OCI-LY7 (cell line): ENCODE results near the gene WNT3A.

Source experiments
- EZH2phosphoT487 ChIP-seq: fragments of 200-600 bp; sonication (generic); IDR thresholded peaks from 2 replicates; pipeline ENCODE4 v1.6.1; 2018; ENCODE audit warnings: low read depth, borderline replicate concordance, mild to moderate bottlenecking, mixed run types, antibody characterized with exemption, low read length, moderate library complexity, mixed read lengths
- TF ChIP-seq, protein P1 (sequence below): fragments of 200-600 bp; sonication (generic); conservative IDR thresholded peaks from 2 replicates; pipeline ENCODE4 v1.5.1; 2014; ENCODE audit warnings: mild to moderate bottlenecking, antibody characterized with exemption, low read length, moderate library complexity, mixed read lengths

DNA sequence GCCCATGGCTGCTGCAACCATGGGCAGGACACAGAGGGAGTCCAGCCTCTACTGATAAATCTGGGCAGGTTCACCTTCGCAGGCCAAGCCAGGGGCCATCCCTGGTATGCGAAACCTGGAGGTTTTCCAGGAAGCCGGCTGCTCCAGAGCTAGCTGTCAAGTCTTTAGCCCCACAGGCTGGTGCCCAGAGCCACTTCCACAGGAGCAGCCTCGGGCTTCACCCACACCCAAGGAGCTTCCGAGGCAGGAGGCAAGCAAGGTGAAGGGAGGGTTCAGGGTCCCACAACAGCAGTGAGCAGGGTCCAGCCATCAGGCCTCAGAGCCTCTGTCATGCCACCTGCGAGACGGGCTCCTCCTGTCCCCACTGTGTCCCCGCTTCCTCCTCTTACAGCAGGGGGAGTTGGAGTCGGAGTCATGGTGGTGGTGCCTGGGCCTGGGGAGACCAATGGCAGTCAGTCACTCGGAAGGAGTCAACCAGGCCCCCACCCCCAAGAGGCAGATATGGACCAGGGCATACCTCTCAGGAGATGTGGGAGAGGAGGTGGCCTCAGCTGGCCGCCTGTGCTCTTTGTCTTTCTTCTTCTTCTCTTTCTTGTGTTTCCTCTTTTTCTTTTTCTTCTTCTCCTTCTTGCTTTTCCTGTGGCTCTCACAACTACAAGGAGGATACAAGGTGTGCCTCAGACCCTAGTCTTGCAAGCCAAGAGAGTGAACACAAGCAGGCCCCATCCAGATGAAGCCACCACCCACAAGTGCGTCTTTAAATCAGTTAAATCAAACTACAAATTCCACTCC is 94.2 kb downstream of the WNT3A start:
- TF ChIP-seq, protein P1, sequence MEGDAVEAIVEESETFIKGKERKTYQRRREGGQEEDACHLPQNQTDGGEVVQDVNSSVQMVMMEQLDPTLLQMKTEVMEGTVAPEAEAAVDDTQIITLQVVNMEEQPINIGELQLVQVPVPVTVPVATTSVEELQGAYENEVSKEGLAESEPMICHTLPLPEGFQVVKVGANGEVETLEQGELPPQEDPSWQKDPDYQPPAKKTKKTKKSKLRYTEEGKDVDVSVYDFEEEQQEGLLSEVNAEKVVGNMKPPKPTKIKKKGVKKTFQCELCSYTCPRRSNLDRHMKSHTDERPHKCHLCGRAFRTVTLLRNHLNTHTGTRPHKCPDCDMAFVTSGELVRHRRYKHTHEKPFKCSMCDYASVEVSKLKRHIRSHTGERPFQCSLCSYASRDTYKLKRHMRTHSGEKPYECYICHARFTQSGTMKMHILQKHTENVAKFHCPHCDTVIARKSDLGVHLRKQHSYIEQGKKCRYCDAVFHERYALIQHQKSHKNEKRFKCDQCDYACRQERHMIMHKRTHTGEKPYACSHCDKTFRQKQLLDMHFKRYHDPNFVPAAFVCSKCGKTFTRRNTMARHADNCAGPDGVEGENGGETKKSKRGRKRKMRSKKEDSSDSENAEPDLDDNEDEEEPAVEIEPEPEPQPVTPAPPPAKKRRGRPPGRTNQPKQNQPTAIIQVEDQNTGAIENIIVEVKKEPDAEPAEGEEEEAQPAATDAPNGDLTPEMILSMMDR = no peak
- TF ChIP-seq EZH2phosphoT487 = no peak
